ENCODE data around the gene ASCC1. TPM values are rescaled to one million over a fixed set of nuclear protein-coding genes. Genes with fewer than 3 reads are reported as not detected.

The ASCC1 gene
- total RNA-seq, 1 donor from 2014 or later, result 33.3 TPM

GRCh38 chr10:72258617-72259016 lies 42.5 kb upstream of the ASCC1 start:
- Mint-ChIP-seq H3K27ac (ENCODE audit: unreplicated experiment) (peak overlapping the region; percentile 75), H3K36me3 (ENCODE audit: unreplicated experiment) (no peaks in the 10 kb centered on the region), H3K9me3 (ENCODE audit: unreplicated experiment) (peaks cover 12% of the 10 kb centered on the region), H3K4me1 (ENCODE audit: low read depth, unreplicated experiment) (peaks cover 41% of the 10 kb centered on the region), H3K4me3 (ENCODE audit: unreplicated experiment) (peak overlapping the region; percentile 55), H3K27me3 (ENCODE audit: unreplicated experiment) (peaks cover 2% of the 10 kb centered on the region)
- no peak for TF ChIP-seq CTCF (IDR thresholded peaks at IDR 0.05; ENCODE audit: partially characterized antibody, unreplicated experiment)
- DNase-seq, result no peak

- no peaks in the 10 kb centered on the region for H3K36me3 Mint-ChIP-seq (ENCODE audit: unreplicated experiment)
- peaks cover 12% of the 10 kb centered on the region for H3K9me3 Mint-ChIP-seq (ENCODE audit: unreplicated experiment)
- H3K27ac Mint-ChIP-seq (ENCODE audit: unreplicated experiment), result no peak overlapping the region
- DNase-seq, result no peak
- H3K4me3 Mint-ChIP-seq (ENCODE audit: unreplicated experiment), result no peak overlapping the region
- peaks cover 45% of the 10 kb centered on the region for H3K4me1 Mint-ChIP-seq (ENCODE audit: low read depth, unreplicated experiment)
- peaks cover 2% of the 10 kb centered on the region for H3K27me3 Mint-ChIP-seq (ENCODE audit: unreplicated experiment)
- no peak for TF ChIP-seq CTCF (IDR thresholded peaks at IDR 0.05; ENCODE audit: partially characterized antibody, unreplicated experiment)
Measured at GRCh38 chr10:72257051-72257892, 41.2 kb upstream of the ASCC1 start.

- Mint-ChIP-seq H3K4me3 (ENCODE audit: unreplicated experiment) (peak overlapping the region; percentile 23), H3K36me3 (ENCODE audit: unreplicated experiment) (no peaks in the 10 kb centered on the region), H3K4me1 (ENCODE audit: low read depth, unreplicated experiment) (peaks cover 37% of the 10 kb centered on the region), H3K27me3 (ENCODE audit: unreplicated experiment) (peaks cover 2% of the 10 kb centered on the region), H3K27ac (ENCODE audit: unreplicated experiment) (no peak overlapping the region), H3K9me3 (ENCODE audit: unreplicated experiment) (peaks cover 9% of the 10 kb centered on the region)
- TF ChIP-seq CTCF (IDR thresholded peaks at IDR 0.05; ENCODE audit: partially characterized antibody, unreplicated experiment), result no peak
- DNase-seq, result no peak
Measured at GRCh38 chr10:72255977-72256729, 40.1 kb upstream of the ASCC1 start.

- Mint-ChIP-seq H3K27ac (ENCODE audit: unreplicated experiment) (peak overlapping the region; percentile 88), H3K9me3 (ENCODE audit: unreplicated experiment) (peaks cover 6% of the 10 kb centered on the region), H3K36me3 (ENCODE audit: unreplicated experiment) (no peaks in the 10 kb centered on the region), H3K4me1 (ENCODE audit: low read depth, unreplicated experiment) (peaks cover 32% of the 10 kb centered on the region), H3K4me3 (ENCODE audit: unreplicated experiment) (peak overlapping the region; percentile 79), H3K27me3 (ENCODE audit: unreplicated experiment) (peaks cover 2% of the 10 kb centered on the region)
- peak; percentile 62 for DNase-seq
- TF ChIP-seq CTCF (IDR thresholded peaks at IDR 0.05; ENCODE audit: partially characterized antibody, unreplicated experiment), result no peak
Measured at GRCh38 chr10:72254813-72255568, 38.9 kb upstream of the ASCC1 start.

Data from glutamatergic neuron (in vitro differentiated cells).